ENCODE measurements around the gene TMEM97. TPM values are rescaled to one million over a fixed set of nuclear protein-coding genes. Genes with fewer than 3 reads are reported as not detected.

TMEM97 gene
- total RNA-seq, 2 experiments from 2014 or later: 62.5 to 62.7 TPM

DNA sequence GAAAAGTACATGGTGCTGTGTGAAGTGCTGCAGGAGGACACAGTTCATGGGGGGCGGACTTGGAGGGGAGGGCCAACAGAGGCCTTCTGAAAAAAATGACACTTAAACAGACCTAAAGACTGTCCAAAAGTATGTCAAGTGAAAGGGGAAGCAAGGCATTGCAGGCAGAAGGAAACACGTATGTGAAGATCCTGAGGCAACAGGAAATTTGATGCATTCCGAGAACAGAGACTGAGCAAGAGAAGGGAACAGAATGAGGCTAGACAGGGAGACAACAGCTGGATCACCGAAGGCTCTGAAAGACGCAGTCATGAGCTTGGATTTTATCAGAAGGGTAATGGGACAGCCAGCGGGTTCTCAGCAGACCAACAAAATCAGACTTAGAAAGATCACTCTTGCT lies 15.2 kb downstream of the TMEM97 start:
- ChIA-PET POLR2A (interaction anchor here (2.9 kb wide), 1 partner anchor 23 kb away, joined by 34 read pairs; the partner anchor contains the start of gene POLDIP2), CTCF (interaction anchor here (2.2 kb wide), 1 partner anchor 16 kb away, joined by 19 read pairs; the partner anchor contains the start of gene TMEM97)

DNA sequence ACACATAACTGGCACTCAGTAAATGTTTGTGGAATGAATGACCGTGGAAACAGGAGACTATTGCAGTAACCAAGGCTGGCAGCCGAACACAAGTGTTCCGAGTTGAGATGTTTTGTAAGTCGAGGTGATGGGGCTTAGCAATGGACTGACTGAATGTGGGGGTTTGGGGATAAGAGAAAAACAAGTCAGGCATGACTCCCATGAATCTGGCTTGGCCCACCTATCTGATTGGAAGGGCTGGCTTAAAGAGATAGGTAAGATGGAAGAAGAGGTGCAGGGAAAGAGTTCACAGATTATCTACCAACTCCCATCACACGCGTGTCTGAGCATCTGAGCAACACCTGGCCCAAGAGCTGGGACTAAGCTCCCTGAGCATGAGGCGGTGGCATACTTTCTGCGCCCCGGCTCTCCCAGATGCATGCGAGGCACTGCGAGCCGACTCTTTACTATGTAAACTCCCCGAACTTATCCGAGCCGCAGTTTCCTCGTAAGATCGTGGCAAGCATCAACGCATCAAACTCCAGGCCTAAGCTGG lies 15.7 kb downstream of the TMEM97 start:
- ChIA-PET CTCF (interaction anchor here (1.0 to 2.2 kb wide), 4 partner anchors 9 to 83 kb away, joined by 3 to 19 read pairs (median 4); partner anchors contain the start of gene TMEM97), POLR2A (interaction anchor here (0.9 to 2.9 kb wide), 4 partner anchors 12 to 50 kb away, joined by 3 to 34 read pairs (median 6); partner anchors contain the start of genes POLDIP2 and TMEM97)

DNA sequence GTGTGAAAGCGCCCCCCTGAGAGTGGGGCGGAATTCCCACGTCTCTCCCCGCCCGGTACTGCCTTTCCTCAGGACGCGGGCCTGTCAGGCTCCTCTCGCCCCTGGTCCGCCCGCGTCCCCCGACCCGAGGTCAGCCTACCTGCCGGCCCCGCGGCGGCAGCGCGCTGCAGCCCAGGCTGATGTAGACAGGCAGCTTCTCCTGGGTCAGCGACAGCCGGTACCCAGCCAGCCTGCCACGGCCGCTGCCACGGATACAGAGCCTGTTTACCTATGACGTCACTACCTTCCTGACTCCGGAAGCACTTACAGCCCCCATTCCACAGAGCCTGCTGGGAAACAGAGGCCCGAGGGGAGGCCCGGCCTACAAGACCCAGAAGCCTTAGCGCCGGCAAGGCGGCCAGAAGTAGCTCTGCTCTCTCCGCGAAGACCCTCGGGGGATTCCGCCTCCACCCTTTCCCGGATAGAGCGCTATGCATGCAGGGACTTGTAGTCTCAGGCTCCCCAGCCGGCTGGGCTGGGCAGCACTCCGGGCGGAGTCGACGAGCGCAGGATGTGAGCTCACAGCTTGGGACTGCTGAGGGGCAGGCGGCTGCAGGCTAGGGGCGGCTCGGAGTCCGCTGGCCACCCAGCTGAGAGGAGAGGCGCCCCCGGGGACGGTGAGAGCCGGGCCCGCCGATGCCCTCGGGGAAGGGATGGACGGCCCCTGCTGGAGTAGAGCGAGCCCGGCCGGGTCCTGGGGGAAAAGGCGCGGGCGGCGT lies 16.4 kb downstream of the TMEM97 start, which contains the start of the genes IFT20 and TNFAIP1:
Gene IFT20, minus strand, starts transcription at position 272 of the 758 bp plus-strand sequence. CDS start 3,487 bp downstream, outside the sequence.
Gene TNFAIP1, plus strand, starts transcription at position 561 of the 758 bp plus-strand sequence. CDS start 3,761 bp downstream, outside the sequence.
- CTCF ChIA-PET: interaction anchor here (0.7 to 2.2 kb wide), 8 partner anchors 10 to 84 kb away, joined by 3 to 19 read pairs (median 4); partner anchors contain the start of gene TMEM97
- POLR2A ChIA-PET: interaction anchor here (0.6 to 2.9 kb wide), 10 partner anchors 12 to 312 kb away, joined by 3 to 34 read pairs (median 3); partner anchors contain the start of genes PIGS, POLDIP2 and TMEM97

DNA sequence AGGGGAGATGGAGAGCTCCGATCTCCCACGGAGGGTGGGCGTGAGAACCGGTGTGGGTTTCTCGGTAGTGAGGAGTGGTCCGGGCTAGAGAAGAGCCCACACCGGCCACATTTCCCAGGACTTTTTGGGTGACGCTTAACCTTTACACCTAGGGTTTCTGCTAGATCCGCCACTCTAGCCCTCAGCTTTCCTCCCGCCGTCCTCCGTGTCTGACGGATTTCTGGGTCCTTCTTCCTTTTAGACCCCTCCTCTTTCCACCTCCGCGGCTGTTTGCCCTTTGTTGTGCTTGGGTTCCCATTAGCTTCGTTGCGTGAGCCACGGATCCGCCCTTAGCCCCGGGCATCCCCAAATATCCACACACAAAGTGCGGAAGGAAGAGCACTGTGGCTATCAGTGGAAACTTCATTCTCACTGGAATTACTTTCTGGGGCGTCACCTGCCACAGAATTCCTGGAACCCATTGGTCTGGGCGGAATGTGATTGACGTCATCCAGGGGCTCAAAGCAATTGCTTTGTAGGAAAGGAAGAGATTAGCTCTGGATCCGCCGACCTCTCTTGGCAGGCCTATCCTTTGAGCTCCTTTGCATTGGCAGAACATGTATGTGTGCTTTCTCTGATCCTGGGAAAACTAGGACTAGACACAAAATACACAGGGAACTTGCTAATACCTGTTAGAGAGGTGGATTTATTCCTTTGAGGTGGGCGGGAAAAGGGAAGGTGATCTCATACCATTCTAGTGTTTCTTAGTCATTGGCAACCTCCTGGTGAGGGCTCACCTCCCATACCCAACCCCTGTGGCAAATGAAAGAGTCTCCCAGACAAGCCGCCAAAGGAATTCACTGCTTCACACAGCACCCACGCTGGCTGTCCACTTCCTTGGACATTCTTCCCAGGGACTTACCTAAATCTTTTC lies 17.2 kb downstream of the TMEM97 start:
- POLR2A ChIA-PET: interaction anchor here (0.6 to 2.9 kb wide), 10 partner anchors 11 to 311 kb away, joined by 3 to 34 read pairs (median 3); partner anchors contain the start of genes PIGS, POLDIP2 and TMEM97
- CTCF ChIA-PET: interaction anchor here (0.7 to 2.2 kb wide), 8 partner anchors 10 to 85 kb away, joined by 3 to 19 read pairs (median 4); partner anchors contain the start of gene TMEM97

DNA sequence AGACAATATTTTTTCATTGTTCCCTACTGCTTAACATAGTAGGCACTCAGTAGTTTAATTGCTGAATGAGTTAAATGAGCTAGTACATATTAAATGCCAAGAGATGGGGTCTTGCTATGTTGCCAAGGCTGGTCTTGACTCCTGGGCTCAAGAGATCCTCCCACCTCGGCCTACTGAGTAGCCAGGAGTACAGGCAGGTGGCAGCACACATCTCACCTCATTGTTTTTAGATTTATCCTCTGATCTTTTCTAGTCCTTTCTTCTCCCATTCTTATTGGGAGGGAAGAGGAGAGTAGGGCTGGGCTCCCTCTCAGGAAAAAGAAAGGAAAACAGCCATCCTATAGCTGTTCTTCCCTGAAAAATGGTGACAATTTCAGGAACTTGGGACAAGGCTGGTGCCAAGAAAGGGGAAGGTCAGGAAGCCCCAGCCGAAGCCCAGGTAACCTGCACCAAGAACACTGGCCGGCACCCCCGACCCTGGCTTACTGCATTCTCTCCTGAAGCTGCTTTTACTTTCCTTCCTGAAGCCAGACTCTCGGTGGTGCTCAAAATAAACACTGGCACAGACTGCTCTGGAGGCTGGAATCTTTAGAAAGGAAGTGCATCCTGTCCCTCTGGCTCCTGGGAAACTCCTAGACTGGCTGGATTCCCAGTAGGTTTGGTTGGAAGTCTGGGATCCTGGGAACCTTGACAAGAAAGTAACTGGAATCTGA lies 19.2 kb downstream of the TMEM97 start:
- ChIA-PET POLR2A (no interaction called here), CTCF (interaction anchor here (1.6 kb wide), 1 partner anchor 19 kb away, joined by 5 read pairs; the partner anchor contains the start of gene POLDIP2)

DNA sequence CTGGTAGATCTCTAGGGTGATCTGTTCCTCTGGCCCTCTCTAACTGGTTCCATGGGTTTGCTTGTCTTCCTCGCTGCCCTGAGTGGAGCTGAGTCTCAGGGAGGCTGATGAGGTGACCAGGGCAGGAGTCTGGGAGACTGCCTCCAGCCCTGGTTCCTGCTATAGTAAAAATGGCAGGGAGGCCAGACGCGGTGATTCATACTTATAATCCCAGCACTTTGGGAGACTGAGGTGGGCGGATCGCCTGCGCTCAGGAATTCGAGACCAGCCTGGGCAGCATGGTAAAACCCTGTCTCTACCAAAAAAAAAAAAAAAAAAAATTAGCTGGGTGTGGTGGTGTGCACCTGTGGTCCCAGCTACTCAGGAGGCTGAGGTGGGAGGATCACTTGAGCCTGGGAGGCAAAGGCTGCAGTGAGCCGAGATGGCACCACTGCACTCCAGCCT lies 19.8 kb downstream of the TMEM97 start:
- ChIA-PET POLR2A (interaction anchor here (0.6 kb wide), 1 partner anchor 128 kb away, joined by 4 read pairs; no protein-coding TSS in a partner anchor), CTCF (interaction anchor here (1.6 kb wide), 1 partner anchor 18 kb away, joined by 5 read pairs; the partner anchor contains the start of gene POLDIP2)

DNA sequence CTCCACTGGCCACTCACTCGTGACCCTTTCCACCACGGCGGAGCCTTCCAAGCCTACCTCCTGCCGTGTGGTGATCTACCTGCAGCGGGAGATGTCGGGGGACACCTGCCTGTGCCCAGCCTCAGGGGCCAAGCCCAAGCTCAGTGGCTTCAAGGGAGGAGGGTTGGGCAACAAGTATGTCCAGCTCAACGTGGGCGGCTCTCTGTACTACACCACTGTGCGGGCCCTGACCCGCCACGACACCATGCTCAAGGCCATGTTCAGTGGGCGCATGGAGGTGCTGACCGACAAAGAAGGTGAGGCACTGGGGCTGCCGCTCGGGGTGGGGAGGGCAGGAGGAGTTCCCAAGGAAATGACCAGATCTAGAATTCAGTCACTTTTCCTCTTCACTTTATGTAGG lies 20.4 kb downstream of the TMEM97 start:
- ChIA-PET CTCF (no interaction called here), POLR2A (interaction anchor here (0.6 kb wide), 2 partner anchors 36 to 128 kb away, joined by 4 to 5 read pairs; no protein-coding TSS in a partner anchor)

DNA sequence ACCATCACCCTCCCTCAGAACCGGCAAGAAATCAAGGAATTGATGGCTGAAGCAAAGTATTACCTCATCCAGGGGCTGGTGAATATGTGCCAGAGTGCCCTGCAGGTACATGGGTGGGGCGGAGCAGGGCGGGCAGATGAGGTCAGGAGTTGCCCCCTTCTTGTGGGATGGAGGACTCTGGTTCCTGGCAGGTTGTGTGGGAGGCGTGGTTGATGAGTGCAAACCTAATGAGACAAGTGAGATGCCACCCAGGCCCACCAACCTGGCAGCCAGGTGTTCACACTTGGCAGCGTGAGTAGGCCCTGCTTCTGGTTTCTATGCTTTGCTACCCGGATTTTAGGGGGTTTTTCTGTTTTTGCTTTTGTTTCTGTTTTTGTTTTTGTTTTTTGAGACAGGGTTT lies 21.4 kb downstream of the TMEM97 start:
- ChIA-PET CTCF (no interaction called here), POLR2A (no interaction called here)

DNA sequence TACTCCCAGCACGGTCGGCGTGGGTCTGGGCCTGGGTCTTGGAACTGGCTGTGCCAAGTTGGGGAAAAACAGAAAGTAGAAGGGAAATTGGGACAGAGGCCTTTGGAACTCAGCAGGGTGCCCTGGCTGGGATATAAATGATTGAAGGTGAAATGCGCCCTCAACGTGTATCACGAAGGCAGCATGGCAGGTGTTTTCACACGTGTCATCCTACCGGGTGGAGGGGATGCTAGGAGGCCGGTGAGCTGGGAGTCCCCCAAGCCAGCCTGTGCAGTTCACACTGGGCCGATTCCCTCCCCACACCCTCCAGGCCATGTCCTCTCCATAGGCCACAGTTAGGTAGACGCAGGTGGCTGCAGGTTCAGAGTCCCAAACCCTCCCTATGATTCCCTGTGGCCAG lies 22.5 kb downstream of the TMEM97 start:
- CTCF ChIA-PET: no interaction called here
- POLR2A ChIA-PET: no interaction called here

DNA sequence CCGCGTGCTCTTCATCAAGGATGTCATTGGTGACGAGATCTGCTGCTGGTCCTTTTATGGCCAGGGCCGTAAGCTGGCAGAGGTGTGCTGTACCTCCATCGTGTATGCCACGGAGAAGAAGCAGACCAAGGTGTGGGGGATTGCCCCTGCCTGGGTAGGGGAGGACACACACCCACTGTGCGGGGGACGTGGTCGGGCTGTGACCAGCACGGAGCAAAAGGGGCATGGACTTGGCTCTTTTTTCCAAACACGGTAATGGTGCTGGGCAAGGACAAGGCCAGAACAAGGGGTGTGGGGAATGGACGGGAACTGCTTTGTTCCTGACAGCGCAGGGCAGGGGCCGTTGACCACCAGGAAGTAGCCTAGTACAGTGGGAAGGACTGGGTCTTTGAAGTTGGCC lies 23.3 kb downstream of the TMEM97 start:
- CTCF ChIA-PET: no interaction called here
- POLR2A ChIA-PET: no interaction called here

DNA sequence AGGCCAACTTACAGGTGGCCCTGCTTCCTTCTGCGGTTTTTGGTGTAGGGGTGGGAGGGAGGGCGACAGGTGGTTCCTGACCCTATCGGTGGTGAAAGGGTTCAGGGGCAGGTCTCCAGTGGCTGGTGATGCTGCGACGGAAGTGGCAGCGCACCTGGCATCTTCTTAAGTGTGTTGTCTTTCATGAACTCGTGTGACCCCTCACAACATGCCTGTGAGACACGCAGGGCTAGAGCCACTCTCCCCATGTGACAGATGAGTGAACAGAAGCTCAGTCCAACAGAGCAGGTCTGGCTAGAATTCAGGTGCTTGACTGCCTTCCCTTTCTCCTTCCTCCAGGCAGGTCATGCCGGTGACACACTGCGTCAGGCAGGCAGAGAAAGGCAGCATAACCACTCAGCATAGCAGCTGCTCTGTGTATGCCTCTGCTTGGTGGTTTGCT lies 24.5 kb downstream of the TMEM97 start:
- CTCF ChIA-PET: interaction anchor here (1.8 kb wide), 1 partner anchor 14 kb away, joined by 4 read pairs; the partner anchor contains the start of gene POLDIP2
- POLR2A ChIA-PET: no interaction called here

DNA sequence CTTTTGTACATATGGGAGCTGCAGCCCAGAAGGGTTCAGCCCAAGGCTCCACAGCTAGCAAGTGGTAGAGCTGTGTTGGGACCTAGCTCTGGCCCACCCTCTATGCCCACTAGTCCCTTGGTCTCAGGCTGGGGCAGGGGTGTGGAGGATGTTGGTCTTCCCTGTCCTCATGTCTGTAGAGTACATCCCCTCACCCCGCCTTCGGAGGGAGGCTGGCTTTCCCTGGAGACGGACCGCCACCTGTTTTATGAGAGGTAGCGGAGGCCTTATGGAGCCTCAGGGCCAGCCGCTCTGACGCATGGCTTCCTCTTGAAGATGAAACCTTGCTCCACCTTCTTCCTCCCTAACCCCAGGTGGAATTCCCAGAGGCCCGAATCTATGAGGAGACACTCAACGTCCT lies 25.0 kb downstream of the TMEM97 start:
- ChIA-PET CTCF (interaction anchor here (1.8 kb wide), 1 partner anchor 13 kb away, joined by 4 read pairs; the partner anchor contains the start of gene POLDIP2), POLR2A (no interaction called here)

DNA sequence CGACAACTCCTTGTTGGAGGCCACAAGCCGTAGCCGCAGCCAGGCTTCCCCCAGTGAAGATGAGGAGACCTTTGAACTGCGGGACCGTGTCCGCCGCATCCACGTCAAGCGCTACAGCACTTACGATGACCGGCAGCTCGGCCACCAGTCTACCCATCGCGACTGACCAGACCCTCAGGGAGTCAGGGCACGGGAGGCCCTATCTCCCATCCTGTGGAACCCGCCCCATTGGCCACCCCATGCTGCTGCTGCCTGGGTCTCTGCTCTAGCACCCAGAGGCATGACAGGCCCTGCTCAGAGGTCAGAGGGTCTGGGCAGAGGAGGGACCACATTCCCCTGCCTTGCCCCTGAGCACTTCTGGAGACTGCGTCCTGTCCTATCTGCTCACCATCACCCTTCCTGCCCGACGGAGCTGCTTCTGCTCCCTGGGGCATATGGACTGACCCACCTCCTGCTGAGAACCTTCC lies 25.5 kb downstream of the TMEM97 start:
- POLR2A ChIA-PET: no interaction called here
- CTCF ChIA-PET: interaction anchor here (1.8 kb wide), 1 partner anchor 13 kb away, joined by 4 read pairs; the partner anchor contains the start of gene POLDIP2

DNA sequence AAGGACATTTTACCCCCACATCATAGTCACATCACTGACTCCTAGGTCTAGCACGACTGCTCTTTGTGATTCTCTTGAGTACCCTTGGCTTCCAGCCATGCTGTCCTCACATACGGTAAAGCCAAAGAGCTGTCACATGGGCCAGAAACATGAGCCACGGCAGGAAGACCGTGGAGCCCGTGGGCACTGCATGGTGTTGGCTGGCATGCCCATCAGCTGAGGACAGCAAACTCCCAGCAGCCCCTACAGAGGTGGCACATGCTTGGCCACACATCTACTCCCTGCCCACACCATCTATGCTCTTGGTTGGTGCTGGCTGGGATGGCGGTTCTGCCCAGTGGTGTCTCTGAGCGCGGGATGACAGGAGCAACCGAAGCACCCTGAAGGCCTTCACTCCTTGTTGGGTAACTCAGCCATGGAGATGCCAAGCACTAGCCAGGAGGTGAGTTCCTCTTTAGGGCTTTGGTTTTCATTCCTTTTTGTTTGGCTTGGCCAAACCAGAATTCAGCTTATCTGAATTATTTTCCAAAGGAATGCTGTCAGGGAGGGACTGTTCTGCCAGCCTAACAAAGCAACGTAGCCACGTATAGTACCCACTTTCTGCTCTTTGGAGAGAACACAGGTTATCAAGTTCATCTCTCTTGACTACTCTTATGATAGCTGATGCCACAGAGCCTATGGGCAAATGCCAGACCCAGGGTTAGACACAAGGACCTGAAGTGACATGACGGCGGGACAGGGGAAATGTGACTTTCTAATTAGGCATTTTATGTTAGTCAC lies 26.6 kb downstream of the TMEM97 start:
- ChIA-PET POLR2A (interaction anchor here (1.2 kb wide), 1 partner anchor 11 kb away, joined by 4 read pairs; no protein-coding TSS in a partner anchor), CTCF (interaction anchor here (0.7 to 1.0 kb wide), 2 partner anchors 12 to 71 kb away, joined by 3 read pairs; partner anchors contain the start of gene POLDIP2)

DNA sequence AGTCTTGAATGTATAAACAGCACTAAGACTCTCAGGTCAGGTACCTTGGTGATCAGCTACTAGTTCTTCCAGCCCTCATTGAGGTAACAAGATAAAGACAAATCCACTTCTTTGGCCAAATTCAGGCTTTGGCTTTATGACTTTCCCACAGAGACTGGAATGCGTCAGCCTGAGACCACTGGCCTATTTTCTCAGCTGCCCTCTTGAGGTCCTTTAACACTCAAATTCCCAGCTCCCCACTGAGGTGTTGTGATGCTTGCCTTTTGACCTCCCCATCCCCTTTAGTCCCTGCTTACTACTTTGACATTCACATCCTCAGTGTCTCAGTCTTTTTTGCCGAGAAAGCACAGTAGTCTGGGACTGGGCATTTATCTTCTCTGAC lies 27.2 kb downstream of the TMEM97 start:
- ChIA-PET CTCF (interaction anchor here (1.0 kb wide), 1 partner anchor 11 kb away, joined by 3 read pairs; the partner anchor contains the start of gene POLDIP2), POLR2A (interaction anchor here (1.2 to 1.3 kb wide), 2 partner anchors 10 to 12 kb away, joined by 4 read pairs; a partner anchor contains a TSS)

DNA sequence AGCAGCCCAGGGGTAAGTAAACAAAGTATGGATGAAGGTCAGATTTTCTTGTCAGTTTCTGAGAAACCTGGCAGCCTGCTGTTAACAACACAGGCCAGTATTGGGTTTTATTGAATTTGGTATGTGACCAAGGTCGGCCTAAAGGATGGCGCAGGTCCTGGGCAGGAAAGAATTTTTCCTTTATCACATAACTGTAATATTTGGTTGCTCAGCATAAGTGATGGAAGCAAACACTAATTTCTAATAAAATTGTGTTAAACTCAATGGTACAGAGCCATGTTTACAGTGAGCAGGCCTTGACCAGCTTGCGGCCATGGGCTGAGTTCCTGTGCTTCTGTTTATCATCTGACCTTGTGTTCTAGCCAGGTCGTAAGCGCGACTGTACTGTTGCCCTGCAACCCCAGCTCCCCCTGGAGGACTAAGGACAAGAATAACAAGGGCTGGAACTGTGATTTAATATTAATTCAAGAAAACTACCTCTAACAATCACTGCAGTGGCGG lies 27.8 kb downstream of the TMEM97 start:
- POLR2A ChIA-PET: interaction anchor here (1.0 to 1.3 kb wide), 3 partner anchors 10 to 11 kb away, joined by 3 to 4 read pairs (median 4); partner anchors contain the start of genes IFT20 and TNFAIP1
- CTCF ChIA-PET: no interaction called here

Data from activated CD8-positive, alpha-beta memory T cell treated with anti-CD3 and anti-CD28 coated beads for 36 hours (primary cell).